ENCODE results near the gene GAPT.
A peak's percentile ranks its signal among the peaks of the same experiment; 100 is the strongest.

The GAPT gene

GRCh38 chr5:58503390-58504046 lies 12.3 kb downstream of the GAPT start:
- Histone ChIP-seq H3F3A (ENCODE audit: insufficient read depth) (no peaks in the 10 kb centered on the region), H4K20me1 (ENCODE audit: low read depth, low read length) (no peaks in the 10 kb centered on the region)
- no peak for TF ChIP-seq CTCF (IDR thresholded peaks at IDR 0.05; ENCODE audit: insufficient read depth, low read length, poor library complexity, severe bottlenecking)
- TF ChIP-seq EZH2phosphoT487 (conservative IDR thresholded peaks at IDR 0.05; ENCODE audit: low read length) = no peak

GRCh38 chr5:58504766-58505165 lies 13.5 kb downstream of the GAPT start:
- H3K4me3 ChIP-seq (ENCODE audit: insufficient read depth, low read length, poor library complexity, severe bottlenecking) = no peak overlapping the region
- no peaks in the 10 kb centered on the region for H4K20me1 ChIP-seq (ENCODE audit: low read depth, low read length)
- H3K9me3 ChIP-seq (ENCODE audit: insufficient read depth, low read length) = no peaks in the 10 kb centered on the region
- TF ChIP-seq CTCF (IDR thresholded peaks at IDR 0.05; ENCODE audit: insufficient read depth, low read length, poor library complexity, severe bottlenecking) (no peak), EZH2phosphoT487 (conservative IDR thresholded peaks at IDR 0.05; ENCODE audit: low read length) (no peak)
- H3F3A ChIP-seq (ENCODE audit: insufficient read depth) = no peaks in the 10 kb centered on the region
- H2AFZ ChIP-seq (ENCODE audit: low read depth, low read length, severe bottlenecking) = no peak overlapping the region
- no peak overlapping the region for H3K9ac ChIP-seq (ENCODE audit: low read length)
- no peaks in the 10 kb centered on the region for H3K36me3 ChIP-seq (ENCODE audit: low read length)
- H3K79me2 ChIP-seq (ENCODE audit: insufficient read depth, low read length) = no peaks in the 10 kb centered on the region
- H3K27me3 ChIP-seq (ENCODE audit: low read length) = no peaks in the 10 kb centered on the region
- no peak overlapping the region for H3K27ac ChIP-seq (ENCODE audit: low read depth, low read length)
- H3K9me2 ChIP-seq (replicated peaks; ENCODE audit: insufficient read depth, low read length) = no peaks in the 10 kb centered on the region
- no peak overlapping the region for H3K4me2 ChIP-seq (ENCODE audit: low read depth, low read length, poor library complexity, severe bottlenecking)

More at GRCh38 chr5:58503390-58504046, 12.3 kb downstream of the GAPT start:
- Histone ChIP-seq H2AFZ (ENCODE audit: low read depth, low read length, severe bottlenecking) (no peak overlapping the region), H3K27me3 (ENCODE audit: low read length) (no peaks in the 10 kb centered on the region), H3K9me3 (ENCODE audit: insufficient read depth, low read length) (no peaks in the 10 kb centered on the region), H3K4me3 (ENCODE audit: insufficient read depth, low read length, poor library complexity, severe bottlenecking) (no peak overlapping the region), H3K79me2 (ENCODE audit: insufficient read depth, low read length) (no peaks in the 10 kb centered on the region), H3K9me2 (replicated peaks; ENCODE audit: insufficient read depth, low read length) (no peaks in the 10 kb centered on the region), H3K9ac (ENCODE audit: low read length) (no peak overlapping the region), H3K36me3 (ENCODE audit: low read length) (no peaks in the 10 kb centered on the region), H3K4me2 (ENCODE audit: low read depth, low read length, poor library complexity, severe bottlenecking) (no peak overlapping the region), H3K27ac (ENCODE audit: low read depth, low read length) (no peak overlapping the region)

- Histone ChIP-seq H3K36me3 (ENCODE audit: low read length) (no peaks in the 10 kb centered on the region), H3K4me2 (ENCODE audit: low read depth, low read length, poor library complexity, severe bottlenecking) (no peak overlapping the region), H4K20me1 (ENCODE audit: low read depth, low read length) (no peaks in the 10 kb centered on the region), H3K9me3 (ENCODE audit: insufficient read depth, low read length) (no peaks in the 10 kb centered on the region), H3K4me3 (ENCODE audit: insufficient read depth, low read length, poor library complexity, severe bottlenecking) (no peak overlapping the region), H3F3A (ENCODE audit: insufficient read depth) (no peaks in the 10 kb centered on the region), H3K9ac (ENCODE audit: low read length) (no peak overlapping the region), H3K27me3 (ENCODE audit: low read length) (no peaks in the 10 kb centered on the region), H3K27ac (ENCODE audit: low read depth, low read length) (no peak overlapping the region), H2AFZ (ENCODE audit: low read depth, low read length, severe bottlenecking) (no peak overlapping the region), H3K79me2 (ENCODE audit: insufficient read depth, low read length) (no peaks in the 10 kb centered on the region), H3K9me2 (replicated peaks; ENCODE audit: insufficient read depth, low read length) (no peaks in the 10 kb centered on the region)
- no peak for TF ChIP-seq EZH2phosphoT487 (conservative IDR thresholded peaks at IDR 0.05; ENCODE audit: low read length)
Observed at GRCh38 chr5:58505502-58505901, 14.3 kb downstream of the GAPT start.

- no peaks in the 10 kb centered on the region for H3K79me2 ChIP-seq (ENCODE audit: insufficient read depth, low read length)
- no peaks in the 10 kb centered on the region for H3K9me3 ChIP-seq (ENCODE audit: insufficient read depth, low read length)
- H3K4me3 ChIP-seq (ENCODE audit: insufficient read depth, low read length, poor library complexity, severe bottlenecking) = no peak overlapping the region
- H3F3A ChIP-seq (ENCODE audit: insufficient read depth) = no peaks in the 10 kb centered on the region
- H3K9me2 ChIP-seq (replicated peaks; ENCODE audit: insufficient read depth, low read length) = no peaks in the 10 kb centered on the region
- no peaks in the 10 kb centered on the region for H3K36me3 ChIP-seq (ENCODE audit: low read length)
- no peaks in the 10 kb centered on the region for H4K20me1 ChIP-seq (ENCODE audit: low read depth, low read length)
- TF ChIP-seq CTCF (IDR thresholded peaks at IDR 0.05; ENCODE audit: insufficient read depth, low read length, poor library complexity, severe bottlenecking) (no peak), EZH2phosphoT487 (conservative IDR thresholded peaks at IDR 0.05; ENCODE audit: low read length) (no peak)
- H3K27ac ChIP-seq (ENCODE audit: low read depth, low read length) = no peak overlapping the region
- H3K4me2 ChIP-seq (ENCODE audit: low read depth, low read length, poor library complexity, severe bottlenecking) = peak overlapping the region; percentile 34
- no peak overlapping the region for H2AFZ ChIP-seq (ENCODE audit: low read depth, low read length, severe bottlenecking)
- no peaks in the 10 kb centered on the region for H3K27me3 ChIP-seq (ENCODE audit: low read length)
- no peak overlapping the region for H3K9ac ChIP-seq (ENCODE audit: low read length)
Observed at GRCh38 chr5:58505971-58506640, 14.9 kb downstream of the GAPT start.
